ENCODE measurements around the gene SMIM8. TPM values are rescaled to one million over a fixed set of nuclear protein-coding genes. Genes with fewer than 3 reads are reported as not detected.

Gene SMIM8
- total RNA-seq, 1 experiment from 2014 or later: 6.6 TPM

DNA sequence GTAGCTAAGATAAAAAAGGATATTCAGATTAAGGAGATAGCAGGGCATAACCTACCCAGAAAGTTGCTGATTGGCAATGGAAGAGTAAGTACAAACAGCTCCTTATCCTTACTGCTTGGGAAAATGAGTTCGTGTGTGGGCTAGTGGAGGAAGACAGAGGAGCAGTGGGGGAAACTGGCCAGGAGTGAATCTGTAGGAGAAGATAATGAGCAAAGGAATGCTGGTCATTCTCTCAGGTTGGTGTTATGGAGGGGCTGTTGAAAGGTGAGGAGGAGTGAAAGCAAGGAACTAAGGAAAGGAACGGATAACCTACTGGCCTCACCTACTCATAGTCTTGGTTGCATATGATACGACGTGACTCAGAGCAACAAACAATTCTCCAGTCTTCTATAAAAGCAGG, 14.0 kb downstream of the SMIM8 start:
- WGBS (ENCODE audit: extremely low coverage, insufficient read length, low lambda C conversion rate): no CpG with 5 or more reads among the region's 4 CpGs
- no peak overlapping the region for H3K14ac ChIP-seq (ENCODE audit: insufficient read depth, low read length)
- TF ChIP-seq CTCF (conservative IDR thresholded peaks at IDR 0.05): no peak
- no peak overlapping the region for H2AK5ac ChIP-seq (ENCODE audit: insufficient read length, low read length)
- no peak overlapping the region for H3K27ac ChIP-seq (ENCODE audit: insufficient read length, low read depth, low read length)
- Mint-ChIP-seq H3K27ac (peak overlapping the region in 2 of 3 experiments; percentile 81 to 88; a peak in 5 of 7 replicates), H3K4me1 (peaks cover 23% of the 10 kb centered on the region in 2 experiments), H3K36me3 (ENCODE audit: insufficient read depth in 1 of 3, low read depth in 3 of 3) (peaks cover 0 to 3% (median 0%) of the 10 kb centered on the region in 3 experiments; a peak in 2 of 7 replicates), H3K27me3 (ENCODE audit: low read depth) (no peaks in the 10 kb centered on the region), H3K9me3 (no peaks in the 10 kb centered on the region), H3K4me3 (no peak overlapping the region)
- no peaks in the 10 kb centered on the region for H3K79me2 ChIP-seq (ENCODE audit: insufficient read depth, low read length)
- H4K91ac ChIP-seq (ENCODE audit: insufficient read length, low read depth, low read length): no peak overlapping the region
- H3K4me1 ChIP-seq (ENCODE audit: insufficient read depth, low read length): no peaks in the 10 kb centered on the region; the same call in 1 of the 2 replicates
- no peak overlapping the region for H2AFZ ChIP-seq (ENCODE audit: low read length)
- no peak overlapping the region for H3K18ac ChIP-seq (ENCODE audit: insufficient read length, low read depth, low read length)
- H4K20me1 ChIP-seq (ENCODE audit: control insufficient read depth, insufficient read depth, insufficient read length): no peaks in the 10 kb centered on the region
- no peak for DNase-seq
- H2BK15ac ChIP-seq (ENCODE audit: low read depth, low read length): no peak overlapping the region
- H3K4me2 ChIP-seq (ENCODE audit: insufficient read depth, insufficient read length, low read length): no peak overlapping the region
- H3K9ac ChIP-seq (ENCODE audit: extremely low read depth, insufficient read length, low read length): no peak overlapping the region
- H3T11ph ChIP-seq (ENCODE audit: low read length): no peak overlapping the region
- H3K23me2 ChIP-seq (ENCODE audit: insufficient read length, low read depth, low read length, poor library complexity, severe bottlenecking): no peaks in the 10 kb centered on the region
- no peak overlapping the region for H4K5ac ChIP-seq (ENCODE audit: insufficient read length, low read depth, low read length)
- no peak overlapping the region for H3K23ac ChIP-seq (ENCODE audit: insufficient read length, low read depth, low read length)
- no peak overlapping the region for H3K4ac ChIP-seq (ENCODE audit: low read depth, low read length)
- no peak overlapping the region for H2BK5ac ChIP-seq (ENCODE audit: insufficient read length, low read length)
- no peaks in the 10 kb centered on the region for H3K27me3 ChIP-seq (ENCODE audit: insufficient read depth, low read length)
- no peak overlapping the region for H2BK12ac ChIP-seq (ENCODE audit: insufficient read length, low read depth, low read length)
- H3K9me3 ChIP-seq (ENCODE audit: control insufficient read depth, low read depth, low read length): no peaks in the 10 kb centered on the region
- H3K56ac ChIP-seq (ENCODE audit: insufficient read length, low read depth, low read length): no peak overlapping the region
- H3K79me1 ChIP-seq (ENCODE audit: insufficient read depth, low read depth, low read length, poor library complexity, severe bottlenecking): no peaks in the 10 kb centered on the region
- no peak overlapping the region for H2BK120ac ChIP-seq (ENCODE audit: low read depth, low read length, poor library complexity, severe bottlenecking)
- H4K8ac ChIP-seq (replicated peaks; ENCODE audit: insufficient read length, low read depth, low read length): no peak overlapping the region
- H2BK20ac ChIP-seq (ENCODE audit: low read depth, low read length, poor library complexity, severe bottlenecking): no peak overlapping the region

All from H9 (cell line).